ENCODE results near the gene TAS2R60. TPM values are rescaled to one million over a fixed set of nuclear protein-coding genes. Genes with fewer than 3 reads are reported as not detected.
"Not testable (repeated sequence)": the region's sequence is repeated elsewhere in the genome, so short reads cannot be mapped to it uniquely, and the experiment has no call there.

The TAS2R60 gene
- total and polyA plus RNA-seq, 2 donors (not counting 3 experiments of a cell fraction or from before 2014, with no cell fraction given), result not detected

GRCh38 chr7:143419880-143420279 is 23.4 kb upstream of the TAS2R60 start:
- BruUV-seq (replicated peaks), result no TSS peak
- Histone ChIP-seq H3K27me3 (ENCODE audit: control insufficient read depth in 2 of 2, insufficient read depth in 2 of 2, low read length in 2 of 2) (no peaks in the 10 kb centered on the region), H3K9me1 (replicated peaks; ENCODE audit: control insufficient read depth, extremely low read depth, insufficient read depth, low read length) (no peaks in the 10 kb centered on the region), H2AFZ (ENCODE audit: low read depth, low read length) (no peak overlapping the region), H3K4me2 (ENCODE audit: insufficient read depth, low read length) (no peak overlapping the region), H3K9ac (replicated peaks; ENCODE audit: extremely low read depth, insufficient read depth, low read length) (no peak overlapping the region), H3K79me2 (ENCODE audit: control insufficient read depth, insufficient read depth, low read length) (no peaks in the 10 kb centered on the region), H3K4me1 (ENCODE audit: control insufficient read depth, extremely low read depth, insufficient read depth, low read length) (peaks cover 9% of the 10 kb centered on the region), H3K4me3 (replicated peaks in 1 of 3; ENCODE audit: insufficient read depth in 1 of 3, low read depth in 1 of 3, low read length in 3 of 3) (no peak overlapping the region), H3K9me3 (replicated peaks; ENCODE audit: control insufficient read depth, insufficient read depth, low read length) (no peaks in the 10 kb centered on the region), H3K36me3 (ENCODE audit: control insufficient read depth in 2 of 2, extremely low read depth in 1 of 2, insufficient read depth in 2 of 2, low read length in 2 of 2) (no peaks in the 10 kb centered on the region), H4K20me1 (replicated peaks; ENCODE audit: control insufficient read depth, extremely low read depth, insufficient read depth, low read length) (no peaks in the 10 kb centered on the region), H3K27ac (ENCODE audit: insufficient read depth, low read depth, low read length) (no peak overlapping the region)
- dilution Hi-C loops (cut with MboI; ENCODE audit: extremely low pct_ligation_motif_present, low sequenced_read_pairs), result no loop called here
- intact Hi-C loops (cut with micrococcal nuclease), result no loop called here
- ChIA-PET POLR2A (no interaction called here), CTCF (no interaction called here)
- FAIRE-seq (no peak), DNase-seq (ENCODE audit: low read depth, low spot score) (no peak)
- no peak for TF ChIP-seq POLR2AphosphoS5 (IDR thresholded peaks at IDR 0.05; ENCODE audit: insufficient read depth, low read depth, low read length)
- TF ChIP-seq EZH2 (IDR thresholded peaks at IDR 0.05; ENCODE audit: borderline replicate concordance, low read depth, low read length, severe bottlenecking), result no peak
- TF ChIP-seq MAX (IDR thresholded peaks at IDR 0.05; ENCODE audit: insufficient read depth, insufficient read length), result no peak
- TF ChIP-seq FOS (IDR thresholded peaks at IDR 0.05; ENCODE audit: borderline replicate concordance, insufficient read depth, low read length), result no peak
- no peak for TF ChIP-seq POLR2A (IDR thresholded peaks at IDR 0.05; ENCODE audit: low read depth, low read length)
- TF ChIP-seq GATA2 (IDR thresholded peaks at IDR 0.05; ENCODE audit: insufficient read depth, insufficient read length, low read depth, low read length), result no peak
- TF ChIP-seq JUN (IDR thresholded peaks at IDR 0.05; ENCODE audit: borderline replicate concordance, insufficient read depth, insufficient read length, low read depth), result no peak
- TF ChIP-seq CTCF (IDR thresholded peaks at IDR 0.05; ENCODE audit: extremely low read depth in 1 of 2, insufficient read depth in 1 of 2, low read depth in 1 of 2, low read length in 2 of 2), result no peak

- H3K4me3 ChIP-seq (replicated peaks in 1 of 3; ENCODE audit: insufficient read depth in 1 of 3, low read depth in 1 of 3, low read length in 3 of 3); H3K27ac ChIP-seq (ENCODE audit: insufficient read depth, low read depth, low read length); H3K9me1 ChIP-seq (replicated peaks; ENCODE audit: control insufficient read depth, extremely low read depth, insufficient read depth, low read length); intact Hi-C loops (cut with micrococcal nuclease); FAIRE-seq; H3K4me2 ChIP-seq (ENCODE audit: insufficient read depth, low read length); BruUV-seq (replicated peaks); H3K27me3 ChIP-seq (ENCODE audit: control insufficient read depth in 2 of 2, insufficient read depth in 2 of 2, low read length in 2 of 2); POLR2A ChIA-PET; H3K9me3 ChIP-seq (replicated peaks; ENCODE audit: control insufficient read depth, insufficient read depth, low read length); H3K79me2 ChIP-seq (ENCODE audit: control insufficient read depth, insufficient read depth, low read length); H2AFZ ChIP-seq (ENCODE audit: low read depth, low read length); H3K36me3 ChIP-seq (ENCODE audit: control insufficient read depth in 2 of 2, extremely low read depth in 1 of 2, insufficient read depth in 2 of 2, low read length in 2 of 2); dilution Hi-C loops (cut with MboI; ENCODE audit: extremely low pct_ligation_motif_present, low sequenced_read_pairs); H4K20me1 ChIP-seq (replicated peaks; ENCODE audit: control insufficient read depth, extremely low read depth, insufficient read depth, low read length); DNase-seq (ENCODE audit: low read depth, low spot score); CTCF ChIA-PET; H3K9ac ChIP-seq (replicated peaks; ENCODE audit: extremely low read depth, insufficient read depth, low read length); H3K4me1 ChIP-seq (ENCODE audit: control insufficient read depth, extremely low read depth, insufficient read depth, low read length): not testable (repeated sequence)
These were observed 22.6 kb upstream of the TAS2R60 start for GRCh38 chr7:143420624-143421023.
